Subcutaneous abdominal adipose tissue (tissue), 5 donors: ENCODE results near the gene MSI2.

Source experiments
- H3K27ac ChIP-seq: one replicate; pipeline ENCODE4 v1.7.0; 2013; ENCODE audit warnings: low read depth, mild to moderate bottlenecking, inconsistent platforms, low read length, moderate library complexity
- H3K27me3 ChIP-seq, 5 donors: one replicate each; pipeline ENCODE4 v1.7.0; 2013; ENCODE audit warnings: low read length in 5 of 5, inconsistent platforms in 1 of 5; ENCODE audit not compliant: control insufficient read depth in 5 of 5, insufficient read depth in 4 of 5
- H3K36me3 ChIP-seq, 5 donors: one replicate each; pipeline ENCODE4 v1.7.0; 2013; ENCODE audit warnings: low read length in 5 of 5; ENCODE audit not compliant: control insufficient read depth in 5 of 5, insufficient read depth in 5 of 5
- H3K4me1 ChIP-seq, 5 donors: one replicate each; pipeline ENCODE4 v1.7.0; 2013; ENCODE audit warnings: low read length in 5 of 5, mild to moderate bottlenecking in 3 of 5, moderate library complexity in 1 of 5; ENCODE audit not compliant: control insufficient read depth in 5 of 5, insufficient read depth in 5 of 5
- H3K4me3 ChIP-seq, 5 donors: one replicate each; pipeline ENCODE4 v1.7.0; 2013; ENCODE audit warnings: low read length in 5 of 5, low read depth in 1 of 5
- H3K9ac ChIP-seq, 5 donors: one replicate each; pipeline ENCODE4 v1.7.0; 2013; ENCODE audit warnings: low read length in 5 of 5, mild to moderate bottlenecking in 4 of 5, moderate library complexity in 3 of 5
- H3K9me3 ChIP-seq, 5 donors: one replicate each; pipeline ENCODE4 v1.7.0; 2013; ENCODE audit warnings: low read length in 5 of 5; ENCODE audit not compliant: control insufficient read depth in 5 of 5
- donor health status: healthy.
- donor health status: healthy.
- donor health status: healthy.
- donor health status: healthy.
- donor health status: healthy.

Gene MSI2

GRCh38 chr17:57447357-57447989, 191.2 kb downstream of the MSI2 start:
- Histone ChIP-seq H3K27me3 (peaks cover 0 to 2% (median 0%) of the 10 kb centered on the region in 5 donors), H3K27ac (no peak overlapping the region), H3K4me3 (no peak overlapping the region), H3K36me3 (no peaks in the 10 kb centered on the region), H3K9ac (no peak overlapping the region), H3K4me1 (peaks cover 0 to 12% (median 0%) of the 10 kb centered on the region in 5 donors), H3K9me3 (no peaks in the 10 kb centered on the region)

GRCh38 chr17:57447990-57448758, 191.9 kb downstream of the MSI2 start:
- Histone ChIP-seq H3K4me1 (peaks cover 0 to 9% (median 0%) of the 10 kb centered on the region in 5 donors), H3K9ac (no peak overlapping the region), H3K27ac (no peak overlapping the region), H3K27me3 (peaks cover 0 to 2% (median 0%) of the 10 kb centered on the region in 5 donors), H3K4me3 (no peak overlapping the region), H3K9me3 (no peaks in the 10 kb centered on the region), H3K36me3 (no peaks in the 10 kb centered on the region)

GRCh38 chr17:57448759-57449283, 192.5 kb downstream of the MSI2 start:
- Histone ChIP-seq H3K9me3 (no peaks in the 10 kb centered on the region), H3K9ac (no peak overlapping the region), H3K36me3 (no peaks in the 10 kb centered on the region), H3K4me1 (peaks cover 0 to 6% (median 0%) of the 10 kb centered on the region in 5 donors), H3K4me3 (no peak overlapping the region), H3K27me3 (peaks cover 0 to 2% (median 0%) of the 10 kb centered on the region in 5 donors), H3K27ac (no peak overlapping the region)

- Histone ChIP-seq H3K9ac (no peak overlapping the region), H3K4me1 (peaks cover 0 to 10% (median 0%) of the 10 kb centered on the region in 5 donors), H3K36me3 (no peaks in the 10 kb centered on the region), H3K27me3 (peaks cover 0 to 2% (median 0%) of the 10 kb centered on the region in 5 donors), H3K4me3 (no peak overlapping the region), H3K27ac (no peak overlapping the region), H3K9me3 (no peaks in the 10 kb centered on the region)
These were observed 194.9 kb downstream of the MSI2 start for GRCh38 chr17:57451191-57451590.

GRCh38 chr17:57451643-57452042, 195.3 kb downstream of the MSI2 start:
- H3K27ac ChIP-seq: no peak overlapping the region

GRCh38 chr17:57453841-57454425, 197.6 kb downstream of the MSI2 start:
- Histone ChIP-seq H3K36me3 (no peaks in the 10 kb centered on the region), H3K9ac (no peak overlapping the region), H3K9me3 (no peaks in the 10 kb centered on the region), H3K27me3 (no peaks in the 10 kb centered on the region), H3K27ac (no peak overlapping the region), H3K4me1 (peaks cover 0 to 14% (median 0%) of the 10 kb centered on the region in 5 donors), H3K4me3 (no peak overlapping the region)

More at GRCh38 chr17:57451643-57452042, 195.3 kb downstream of the MSI2 start:
- Histone ChIP-seq H3K4me3 (no peak overlapping the region), H3K36me3 (no peaks in the 10 kb centered on the region), H3K27me3 (peaks cover 0 to 2% (median 0%) of the 10 kb centered on the region in 5 donors), H3K9ac (no peak overlapping the region), H3K4me1 (peaks cover 0 to 10% (median 0%) of the 10 kb centered on the region in 5 donors), H3K9me3 (no peaks in the 10 kb centered on the region)

GRCh38 chr17:57454729-57455062, 198.4 kb downstream of the MSI2 start:
- Histone ChIP-seq H3K4me3 (no peak overlapping the region), H3K9ac (no peak overlapping the region), H3K27ac (no peak overlapping the region), H3K36me3 (no peaks in the 10 kb centered on the region), H3K4me1 (peaks cover 0 to 14% (median 0%) of the 10 kb centered on the region in 5 donors), H3K9me3 (no peaks in the 10 kb centered on the region), H3K27me3 (no peaks in the 10 kb centered on the region)

- Histone ChIP-seq H3K27ac (no peak overlapping the region), H3K27me3 (no peaks in the 10 kb centered on the region), H3K9me3 (no peaks in the 10 kb centered on the region), H3K4me3 (no peak overlapping the region), H3K36me3 (no peaks in the 10 kb centered on the region), H3K9ac (no peak overlapping the region), H3K4me1 (peaks cover 0 to 14% (median 0%) of the 10 kb centered on the region in 5 donors)
These were observed 199.0 kb downstream of the MSI2 start for GRCh38 chr17:57455063-57455914.

GRCh38 chr17:57456622-57457021, 200.3 kb downstream of the MSI2 start:
- no peak overlapping the region for H3K27ac ChIP-seq
- H3K36me3 ChIP-seq: no peaks in the 10 kb centered on the region
- H3K9me3 ChIP-seq: no peaks in the 10 kb centered on the region
- H3K4me1 ChIP-seq: peaks cover 0 to 12% (median 0%) of the 10 kb centered on the region in 5 donors
- no peaks in the 10 kb centered on the region for H3K27me3 ChIP-seq
- H3K9ac ChIP-seq: no peak overlapping the region
- H3K4me3 ChIP-seq: no peak overlapping the region
